Urinary bladder (tissue), 4 donors: ENCODE data around the gene ARID3A. TPM values are rescaled to one million over a fixed set of nuclear protein-coding genes. Genes with fewer than 3 reads are reported as not detected.

Experiments used
- DNase-seq: peaks from one replicate; pipeline ENCODE4 v3.0.0-alpha.2; 2015; ENCODE audit errors: extremely low spot score
- H3K27ac ChIP-seq: one replicate; pipeline ENCODE4 v1.5.1; 2013; ENCODE audit warnings: low read depth, mild to moderate bottlenecking, moderate library complexity
- H3K36me3 ChIP-seq: one replicate; pipeline ENCODE4 v1.6.1; 2013; ENCODE audit warnings: mild to moderate bottlenecking, moderate library complexity; ENCODE audit not compliant: insufficient read depth
- H3K4me1 ChIP-seq: one replicate; pipeline ENCODE4 v1.6.1; 2013; ENCODE audit warnings: mild to moderate bottlenecking, moderate library complexity; ENCODE audit not compliant: insufficient read depth
- H3K4me3 ChIP-seq: one replicate; pipeline ENCODE4 v1.5.1; 2013; ENCODE audit warnings: low read depth, low read length
- WGBS: extraction: QIAGEN DNeasy Blood & Tissue Kit; methylation state at CpG from one replicate; pipeline ENCODE4 v1.1.7; 2013; 5-methylcytosine and 5-hydroxymethylcytosine counted together
- polyA plus RNA-seq: library from polyadenylated mRNA; stranded (reverse); fragments of 200-250 nt; gene quantifications from one replicate; pipeline ENCODE4 v1.2.3, GENCODE V29; 2013
- total RNA-seq: library from RNA; depleted of rRNA; stranded (reverse); fragments of >200 nt; gene quantifications from one replicate; pipeline ENCODE4 v1.2.3, GENCODE V29; 2014
- donor health status: healthy with polysubstance abuse.
- donor health status: healthy.

The ARID3A gene
- total and polyA plus RNA-seq, 2 donors, result 6.1 to 9.1 TPM

DNA sequence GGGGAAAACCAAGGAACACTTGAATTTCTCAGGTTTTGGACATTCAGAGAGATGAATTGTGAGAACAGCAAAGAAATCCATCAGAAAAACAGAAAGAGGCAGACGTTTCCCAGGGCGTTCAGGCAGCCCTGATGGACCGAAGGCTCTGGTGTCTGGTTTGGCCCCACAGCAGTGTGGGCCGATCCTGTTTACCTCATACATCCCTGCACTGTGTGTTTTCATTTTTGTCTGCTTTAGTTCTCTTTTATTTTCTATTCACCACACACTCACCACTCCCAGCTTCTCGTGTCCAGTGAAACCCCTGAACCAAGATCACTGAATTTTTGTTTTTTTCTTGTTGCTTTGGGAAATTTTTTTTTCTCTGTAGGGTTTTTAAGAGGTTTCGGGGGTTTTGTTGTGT is 46.4 kb downstream of the ARID3A start:
- WGBS, result 98% methylated on average over 6 of the region's 6 CpGs
- Histone ChIP-seq H3K4me3 (no peak overlapping the region), H3K4me1 (no peaks in the 10 kb centered on the region), H3K36me3 (no peaks in the 10 kb centered on the region), H3K27ac (no peak overlapping the region)
- DNase-seq, result no peak

DNA sequence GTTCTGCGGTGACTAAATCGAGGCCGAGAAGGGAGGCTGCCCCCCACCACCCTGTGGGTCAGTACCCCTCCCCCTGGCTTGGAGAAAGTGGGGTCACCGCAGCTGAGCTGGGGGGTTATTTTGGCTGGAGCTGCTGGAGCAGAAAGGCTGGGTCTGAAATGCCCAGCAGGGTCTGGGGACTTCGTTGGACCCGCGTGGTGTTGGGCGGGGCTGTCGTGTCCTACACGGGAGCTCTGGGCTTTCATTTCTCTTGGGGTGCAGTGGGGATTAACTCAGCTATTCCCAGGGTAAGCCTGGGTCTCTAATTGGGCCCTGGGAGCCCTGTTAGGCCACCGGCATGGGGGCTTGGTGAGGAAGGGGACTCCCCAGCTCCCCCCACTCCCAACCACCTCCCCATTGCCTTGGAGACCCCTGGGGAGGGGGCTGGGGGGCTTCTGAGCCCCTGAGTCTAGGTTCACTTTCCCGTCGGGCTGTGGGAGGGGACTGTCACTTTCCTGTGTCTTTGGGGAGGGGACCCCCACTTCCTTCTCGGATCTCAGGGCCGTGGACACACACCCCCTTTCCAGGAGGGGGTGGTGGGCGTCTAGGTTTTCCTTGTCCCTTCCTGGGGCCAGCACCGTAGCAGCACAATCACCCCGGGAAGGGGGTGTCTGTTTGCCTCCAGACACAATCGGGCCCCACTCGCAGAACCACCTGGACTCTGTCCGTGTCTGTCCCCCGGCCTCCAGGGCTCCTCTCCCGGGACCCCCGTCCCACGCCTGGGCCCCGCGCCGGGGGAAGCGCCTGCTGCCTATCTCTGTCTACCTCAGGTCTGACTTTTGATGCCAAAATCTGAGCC is 48.1 kb downstream of the ARID3A start:
- Histone ChIP-seq H3K36me3 (no peaks in the 10 kb centered on the region), H3K4me3 (no peak overlapping the region), H3K4me1 (no peaks in the 10 kb centered on the region), H3K27ac (no peak overlapping the region)
- WGBS, result 81% methylated on average over 29 of the region's 29 CpGs
- no peak for DNase-seq

DNA sequence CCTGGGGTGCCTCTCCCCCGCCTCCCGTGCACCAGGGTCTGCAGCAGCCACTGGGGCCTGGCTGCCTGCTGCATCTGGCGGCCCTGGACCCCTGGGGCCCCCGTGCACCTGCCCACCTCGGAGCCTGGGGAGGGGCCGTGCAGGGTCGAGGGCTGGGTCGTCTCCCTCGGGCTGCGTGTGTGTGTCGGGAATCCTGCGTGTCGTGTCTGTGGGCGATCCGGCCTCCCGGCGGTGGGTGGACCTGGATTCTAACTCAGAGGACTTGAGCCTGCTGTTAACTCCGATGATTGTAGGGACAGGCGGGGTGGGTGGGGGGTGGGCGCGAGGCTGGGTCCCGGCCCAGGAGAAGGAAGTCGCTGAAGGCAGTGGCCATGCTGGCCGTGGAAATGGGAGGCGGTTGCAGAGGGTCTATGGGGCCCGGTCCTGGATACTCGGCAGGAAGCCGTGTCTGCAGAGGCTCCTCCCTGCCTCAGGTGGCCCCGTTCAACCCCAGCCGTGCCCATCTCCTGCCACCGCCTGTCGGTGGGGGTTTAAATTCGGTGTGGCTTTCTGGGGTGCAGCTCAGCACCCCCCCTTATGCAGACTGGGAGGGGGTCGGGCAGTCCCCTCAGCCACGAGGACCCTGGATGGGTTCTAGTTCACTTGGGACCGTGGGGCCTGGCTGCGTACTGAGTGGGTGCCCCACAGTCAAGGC is 48.9 kb downstream of the ARID3A start:
- WGBS, result 77% methylated on average over 37 of the region's 37 CpGs
- no peaks in the 10 kb centered on the region for H3K4me1 ChIP-seq
- DNase-seq, result no peak

DNA sequence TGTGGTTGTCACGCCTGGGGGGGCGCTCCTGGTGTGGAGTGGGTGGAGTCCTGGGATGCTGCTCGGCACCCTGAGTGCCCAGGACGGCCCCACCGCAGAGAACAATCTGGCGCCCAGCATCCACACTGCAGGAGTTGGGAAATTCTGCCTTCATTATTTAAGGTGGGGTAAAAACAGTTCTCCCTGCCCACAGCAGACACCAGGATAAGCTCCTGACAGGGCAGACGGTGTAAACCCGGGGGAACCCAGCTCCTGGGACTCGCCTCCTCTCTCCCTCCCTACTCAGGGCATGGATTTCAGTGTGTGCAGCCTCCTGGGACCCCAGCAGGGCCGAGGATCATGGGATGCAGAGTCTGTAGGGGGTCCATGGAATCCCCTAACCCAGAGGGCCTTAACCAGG is 50.6 kb downstream of the ARID3A start:
- WGBS, result 79% methylated on average over 10 of the region's 10 CpGs

More for the DNA sequence above, 48.9 kb downstream of the ARID3A start:
- no peaks in the 10 kb centered on the region for H3K36me3 ChIP-seq
- no peak overlapping the region for H3K27ac ChIP-seq
- H3K4me3 ChIP-seq, result no peak overlapping the region

DNA sequence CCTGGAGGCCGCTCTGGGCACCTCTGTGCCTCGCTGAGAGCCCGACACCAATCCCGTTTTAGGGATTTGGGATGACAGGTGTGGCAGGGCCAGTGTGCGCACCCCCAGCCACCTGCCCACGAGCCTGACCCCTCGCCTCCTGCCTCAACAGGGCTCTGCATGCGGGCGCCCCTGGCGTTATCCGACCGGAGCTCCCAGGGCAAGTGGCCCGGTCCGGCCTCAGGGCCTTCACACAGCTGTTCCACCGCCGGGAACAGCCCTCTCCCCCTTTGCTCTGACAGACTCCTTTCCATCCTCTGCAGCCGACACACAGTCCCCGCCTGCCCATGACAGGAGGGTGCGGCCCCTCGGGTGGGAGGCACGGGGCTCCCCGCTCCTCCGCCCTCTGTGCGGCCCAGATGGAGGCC is 51.2 kb downstream of the ARID3A start:
- no peak for DNase-seq
- 86% methylated on average over 24 of the region's 24 CpGs for WGBS
- no peaks in the 10 kb centered on the region for H3K4me1 ChIP-seq
- H3K27ac ChIP-seq, result no peak overlapping the region
- H3K36me3 ChIP-seq, result no peaks in the 10 kb centered on the region
- no peak overlapping the region for H3K4me3 ChIP-seq

More for the DNA sequence above, 50.6 kb downstream of the ARID3A start:
- Histone ChIP-seq H3K4me3 (no peak overlapping the region), H3K4me1 (no peaks in the 10 kb centered on the region), H3K36me3 (no peaks in the 10 kb centered on the region), H3K27ac (no peak overlapping the region)
- DNase-seq, result no peak

DNA sequence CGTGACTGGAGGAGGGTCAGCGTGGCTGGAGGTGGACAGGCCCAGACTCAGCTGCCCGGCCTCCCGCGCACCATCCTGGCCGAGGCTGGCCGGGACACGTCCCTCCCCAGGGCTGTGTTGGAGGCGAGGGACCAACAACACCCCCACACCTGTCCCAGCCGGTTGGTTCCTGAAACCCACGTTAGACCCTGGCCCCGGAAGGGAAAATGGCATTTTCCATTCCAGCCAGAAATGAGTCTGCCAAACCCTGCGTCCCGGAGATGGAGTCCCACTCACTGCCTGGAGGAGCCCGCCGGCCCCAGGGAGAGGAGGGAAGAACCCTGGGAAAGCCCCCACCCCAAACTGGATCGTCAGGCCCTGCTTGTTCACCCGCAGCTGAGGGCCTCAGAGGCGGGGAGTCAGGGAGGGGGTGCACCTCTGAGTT is 53.5 kb downstream of the ARID3A start:
- no peak for DNase-seq
- no peaks in the 10 kb centered on the region for H3K4me1 ChIP-seq
- WGBS, result 63% methylated on average over 19 of the region's 19 CpGs
- H3K27ac ChIP-seq, result no peak overlapping the region
- no peak overlapping the region for H3K4me3 ChIP-seq
- no peaks in the 10 kb centered on the region for H3K36me3 ChIP-seq

DNA sequence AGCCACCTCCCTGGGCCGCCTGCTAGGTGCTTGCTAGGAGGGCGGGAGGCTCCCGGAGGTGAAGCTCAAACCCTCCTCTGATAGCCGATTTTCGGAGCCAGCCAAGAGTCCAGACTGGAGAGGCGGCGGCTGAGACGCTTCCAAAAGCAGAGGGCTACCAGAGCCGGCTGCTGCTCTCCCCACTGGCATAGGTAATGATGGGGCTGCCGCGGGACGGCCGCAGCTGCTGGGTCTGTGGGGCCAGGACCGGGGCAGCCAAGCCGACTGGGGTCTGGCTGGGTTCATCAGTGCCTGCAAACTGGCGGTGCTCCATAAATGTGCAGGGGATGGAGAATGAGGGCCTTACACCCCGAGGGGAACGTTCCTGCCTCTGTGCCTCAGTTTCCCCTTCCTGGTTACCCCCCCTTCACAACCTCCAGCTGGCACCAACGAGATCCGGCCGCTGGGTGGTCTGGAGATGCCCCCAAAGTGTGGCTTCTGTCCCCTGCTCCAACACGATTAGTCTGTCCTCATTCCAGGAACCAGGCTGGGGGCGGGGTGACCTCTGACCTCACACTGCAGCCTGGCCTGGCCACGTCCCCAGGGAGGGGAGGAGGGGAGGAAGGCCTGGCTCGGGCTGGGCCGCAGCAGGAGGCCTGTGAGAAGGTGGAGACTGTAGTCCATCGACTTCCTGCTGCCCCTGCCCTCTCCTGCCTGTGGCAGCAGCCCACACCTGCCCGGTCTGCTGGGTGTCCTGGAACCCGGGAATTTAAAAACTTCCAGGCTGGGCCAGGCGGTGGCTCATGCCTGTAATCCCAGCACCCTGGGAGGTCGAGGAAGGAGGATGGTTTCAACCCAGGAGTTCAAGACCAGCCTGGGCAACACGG is 54.5 kb downstream of the ARID3A start:
- Histone ChIP-seq H3K36me3 (no peaks in the 10 kb centered on the region), H3K4me1 (no peaks in the 10 kb centered on the region), H3K4me3 (no peak overlapping the region), H3K27ac (no peak overlapping the region)
- 26% methylated on average over 32 of the region's 32 CpGs for WGBS
- no peak for DNase-seq

DNA sequence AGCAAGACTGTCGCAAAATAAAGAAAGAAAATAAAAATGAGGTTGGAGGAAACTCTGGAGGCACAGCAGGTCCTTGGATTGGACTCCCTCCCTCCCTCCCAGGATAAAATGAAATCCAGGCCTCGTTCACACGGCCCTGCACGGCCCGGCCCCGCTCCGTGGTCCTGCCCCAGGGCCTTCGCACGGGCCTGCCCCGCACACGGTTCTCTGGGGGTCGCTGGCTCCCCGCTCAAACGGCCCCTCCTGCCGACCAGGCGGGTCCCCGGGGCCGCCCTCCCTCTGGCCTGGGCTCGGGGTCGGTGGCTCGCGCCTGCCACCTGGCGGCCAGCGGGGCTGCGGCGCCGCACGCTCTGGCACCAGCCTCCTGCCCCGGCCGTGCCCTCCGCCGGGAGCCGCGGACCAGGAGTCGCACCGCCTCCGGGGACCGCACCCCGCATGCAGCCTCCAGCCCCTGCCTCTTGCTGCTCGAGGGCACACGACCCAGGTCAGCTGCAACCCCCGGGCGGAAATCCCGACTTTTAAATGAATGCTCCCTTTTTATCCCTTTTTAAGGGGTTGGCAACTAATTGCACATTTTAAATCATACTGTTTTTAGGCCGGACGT is 56.8 kb downstream of the ARID3A start:
- WGBS, result under 1% methylated on average over 46 of the region's 46 CpGs
- DNase-seq, result no peak
- Histone ChIP-seq H3K36me3 (no peaks in the 10 kb centered on the region), H3K4me1 (no peaks in the 10 kb centered on the region), H3K4me3 (peak overlapping the region; percentile 18), H3K27ac (no peak overlapping the region)

DNA sequence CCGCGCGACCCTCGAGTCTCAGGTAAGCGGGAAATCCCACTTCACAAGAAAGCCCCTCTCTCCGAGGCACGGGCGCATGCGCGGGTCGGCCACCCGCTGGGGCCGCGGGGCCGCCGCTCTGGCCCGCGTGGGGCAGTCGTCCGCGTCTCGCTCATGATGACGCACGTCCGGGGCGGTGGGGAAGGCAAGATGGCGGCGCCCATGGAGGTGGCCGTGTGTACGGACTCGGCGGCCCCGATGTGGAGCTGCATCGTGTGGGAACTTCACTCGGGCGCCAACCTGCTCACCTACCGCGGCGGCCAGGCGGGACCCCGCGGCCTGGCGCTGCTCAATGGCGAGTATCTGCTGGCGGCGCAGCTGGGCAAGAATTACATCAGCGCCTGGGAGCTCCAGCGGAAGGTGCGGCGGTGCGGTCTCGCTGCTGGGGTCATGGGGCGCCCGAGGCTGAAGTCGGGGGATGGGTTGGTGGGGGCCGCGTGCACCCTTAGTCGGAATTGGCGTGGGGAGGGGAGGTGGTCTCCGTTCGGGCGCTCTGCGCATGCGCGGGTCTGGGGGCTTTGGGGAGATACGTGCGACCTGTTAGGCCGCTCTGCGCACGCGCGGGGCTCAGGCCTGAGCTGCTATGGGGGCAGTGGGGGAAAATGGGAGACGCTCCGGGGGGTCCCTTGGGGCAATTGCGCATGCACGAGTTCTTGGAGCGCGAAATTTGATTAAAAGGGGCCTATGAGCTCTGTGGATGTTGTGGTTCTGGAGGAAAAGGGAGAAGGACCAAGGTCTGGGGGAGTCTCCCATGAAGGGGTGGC is 58.5 kb downstream of the ARID3A start, which contains the start of gene WDR18:
WDR18 (plus strand) TSS at position 181 of the 803 bp plus-strand sequence; CDS start at position 190, 9 bp downstream.
- Histone ChIP-seq H3K36me3 (no peaks in the 10 kb centered on the region), H3K27ac (peak within 1 kb of the TSS; percentile 54), H3K4me1 (no peaks in the 10 kb centered on the region), H3K4me3 (peak within 1 kb of the TSS; percentile 81)
- WGBS, result under 1% methylated on average over 78 of the region's 78 CpGs
- peak; percentile 78 for DNase-seq

DNA sequence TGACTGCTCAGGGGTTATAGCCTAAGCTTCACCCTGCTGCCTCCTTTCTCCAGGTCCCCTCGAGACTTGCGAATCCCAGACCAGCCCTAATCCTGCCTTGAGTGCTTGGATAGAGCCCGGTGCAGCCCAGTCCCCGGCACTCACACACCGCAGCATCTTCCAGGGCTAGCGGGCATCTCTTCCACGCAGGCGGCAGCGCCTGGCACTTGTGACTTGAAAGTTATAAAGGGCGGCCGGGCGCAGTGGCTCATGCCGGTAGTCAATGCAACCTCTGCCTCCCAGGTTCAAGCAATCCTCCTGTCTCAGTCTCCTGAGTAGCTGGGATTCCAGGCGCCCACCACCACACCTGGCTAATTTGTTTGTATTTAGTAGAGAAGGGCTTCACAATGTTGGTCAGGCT is 60.2 kb downstream of the ARID3A start:
- 93% methylated on average over 14 of the region's 14 CpGs for WGBS
- Histone ChIP-seq H3K4me3 (no peak overlapping the region), H3K4me1 (no peaks in the 10 kb centered on the region), H3K27ac (no peak overlapping the region), H3K36me3 (peaks cover 2% of the 10 kb centered on the region)
- DNase-seq, result no peak

DNA sequence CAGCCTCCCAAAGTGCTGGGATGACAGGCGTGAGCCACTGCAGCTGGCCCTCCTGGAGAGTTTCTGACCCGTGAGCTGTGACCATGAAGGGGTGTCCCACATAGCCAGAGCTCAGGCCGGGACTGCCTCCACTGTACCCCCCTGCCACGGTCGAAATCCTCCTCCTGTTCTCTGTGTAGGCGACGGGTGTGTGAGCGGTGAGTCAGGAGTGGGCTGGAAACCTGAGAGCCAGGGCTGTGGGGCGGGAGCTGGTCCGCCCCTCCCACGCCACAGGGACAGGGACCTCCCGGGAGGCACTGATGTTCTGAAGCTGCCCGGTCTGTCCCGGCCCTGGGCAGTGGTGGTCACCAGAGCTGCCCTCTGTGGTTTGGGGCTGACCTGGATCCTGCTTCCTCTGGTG is 62.2 kb downstream of the ARID3A start:
- Histone ChIP-seq H3K36me3 (peaks cover 2% of the 10 kb centered on the region), H3K27ac (no peak overlapping the region), H3K4me1 (no peaks in the 10 kb centered on the region), H3K4me3 (no peak overlapping the region)
- WGBS, result 79% methylated on average over 14 of the region's 14 CpGs
- no peak for DNase-seq

DNA sequence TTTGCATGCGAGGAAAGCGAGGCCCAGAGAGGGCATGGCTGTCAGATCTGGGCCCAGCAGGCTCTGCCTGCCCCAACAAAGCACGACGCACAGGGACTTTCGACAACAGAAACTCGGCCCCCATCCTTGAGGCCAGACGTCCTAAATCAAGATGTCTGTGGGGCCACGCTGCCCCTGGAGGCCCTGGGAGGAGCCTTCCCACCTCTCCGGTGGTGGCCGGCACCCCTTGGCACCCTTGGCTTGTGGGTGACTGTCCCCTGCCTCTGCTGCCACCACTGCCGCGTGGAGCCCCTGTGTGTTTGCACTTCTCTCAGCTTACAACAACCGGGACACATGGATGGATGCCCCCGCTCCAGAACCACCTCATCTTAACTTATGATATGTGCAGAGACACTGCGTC is 62.7 kb downstream of the ARID3A start:
- no peak for DNase-seq
- Histone ChIP-seq H3K4me1 (no peaks in the 10 kb centered on the region), H3K4me3 (no peak overlapping the region), H3K36me3 (peaks cover 2% of the 10 kb centered on the region), H3K27ac (no peak overlapping the region)
- 85% methylated on average over 15 of the region's 15 CpGs for WGBS
